ENCODE measurements around the gene OIP5. TPM values are rescaled to one million over a fixed set of nuclear protein-coding genes. Genes with fewer than 3 reads are reported as not detected.

The OIP5 gene
- total RNA-seq, 1 experiment from 2014 or later = 40.3 TPM

- peak overlapping the region; percentile 87 for H3K4me3 ChIP-seq (ENCODE audit: low read length)
- H3K79me2 ChIP-seq (ENCODE audit: low read length) = peaks cover 77% of the 10 kb centered on the region
- no peak for ATAC-seq
- H3K4me1 ChIP-seq (ENCODE audit: insufficient read depth, low read length) = peaks cover 11% of the 10 kb centered on the region; the same call in 1 of the 2 replicates
- POLR2A ChIA-PET (ENCODE audit: unreplicated experiment) = no interaction called here
- no peak for TF ChIP-seq EZH2 (IDR thresholded peaks at IDR 0.05; ENCODE audit: low read length, unreplicated experiment)
- no peak for TF ChIP-seq EZH2phosphoT487 (IDR thresholded peaks at IDR 0.05; ENCODE audit: borderline replicate concordance, low read length)
- no peak for TF ChIP-seq CTCF (conservative IDR thresholded peaks at IDR 0.05; ENCODE audit: low read depth, low read length)
- intact Hi-C loops (cut with micrococcal nuclease) = no loop called here
- no TSS peak for BruUV-seq (replicated peaks)
- H3K9me3 ChIP-seq (ENCODE audit: low read length) = no peaks in the 10 kb centered on the region
- no peaks in the 10 kb centered on the region for H4K20me1 ChIP-seq (ENCODE audit: low read length)
- peak overlapping the region; percentile 92 for H3K9ac ChIP-seq (ENCODE audit: low read length)
- H3K4me2 ChIP-seq (ENCODE audit: low read length) = peak overlapping the region; percentile 83
- no peaks in the 10 kb centered on the region for H3F3A ChIP-seq (ENCODE audit: low read length, unreplicated experiment)
- H3K9me2 ChIP-seq (replicated peaks; ENCODE audit: low read length) = no peaks in the 10 kb centered on the region
- no peaks in the 10 kb centered on the region for H3K27me3 ChIP-seq (ENCODE audit: low read length)
- H3K27ac ChIP-seq (ENCODE audit: low read length) = no peak overlapping the region
- DNase-seq = peak; percentile 4
- H2AFZ ChIP-seq (ENCODE audit: low read length) = peak overlapping the region; percentile 80; the same call in 1 of the 2 replicates
- CTCF ChIA-PET = no interaction called here
- peaks cover 15% of the 10 kb centered on the region for H3K36me3 ChIP-seq (ENCODE audit: low read depth, low read length)
Measured at GRCh38 chr15:41334293-41335120, 2.1 kb upstream of the OIP5 start.

GRCh38 chr15:41333026-41333562, 703 bp upstream of the OIP5 start:
- H2AFZ ChIP-seq (ENCODE audit: low read length) = peak overlapping the region; percentile 80
- peak overlapping the region; percentile 83 for H3K4me2 ChIP-seq (ENCODE audit: low read length)
- H4K20me1 ChIP-seq (ENCODE audit: low read length) = no peaks in the 10 kb centered on the region
- BruUV-seq (replicated peaks) = TSS peak; percentile 89
- peak overlapping the region; percentile 57 for H3K27ac ChIP-seq (ENCODE audit: low read length)
- intact Hi-C loops (cut with micrococcal nuclease) = loop anchor here (2.0 kb wide), 1 partner anchor 48 kb away; no protein-coding TSS in a partner anchor
- ChIA-PET CTCF (no interaction called here), POLR2A (ENCODE audit: unreplicated experiment) (interaction anchor here (0.6 kb wide), 2 partner anchors 217 to 383 kb away, joined by 4 to 6 read pairs; partner anchors contain the start of gene INO80)
- no peaks in the 10 kb centered on the region for H3K9me2 ChIP-seq (replicated peaks; ENCODE audit: low read length)
- ATAC-seq = peak; percentile 16
- TF ChIP-seq CTCF (conservative IDR thresholded peaks at IDR 0.05; ENCODE audit: low read depth, low read length) = no peak
- TF ChIP-seq EZH2phosphoT487 (IDR thresholded peaks at IDR 0.05; ENCODE audit: borderline replicate concordance, low read length) = no peak
- TF ChIP-seq EZH2 (IDR thresholded peaks at IDR 0.05; ENCODE audit: low read length, unreplicated experiment) = no peak
- H3K4me1 ChIP-seq (ENCODE audit: insufficient read depth, low read length) = peaks cover 11% of the 10 kb centered on the region; the same call in 1 of the 2 replicates
- H3K36me3 ChIP-seq (ENCODE audit: low read depth, low read length) = peaks cover 6% of the 10 kb centered on the region; the same call in 1 of the 2 replicates
- peak overlapping the region; percentile 87 for H3K4me3 ChIP-seq (ENCODE audit: low read length)
- H3F3A ChIP-seq (ENCODE audit: low read length, unreplicated experiment) = no peaks in the 10 kb centered on the region
- peaks cover 62% of the 10 kb centered on the region for H3K79me2 ChIP-seq (ENCODE audit: low read length)
- no peak for DNase-seq
- no peaks in the 10 kb centered on the region for H3K9me3 ChIP-seq (ENCODE audit: low read length)
- peak overlapping the region; percentile 92 for H3K9ac ChIP-seq (ENCODE audit: low read length)
- H3K27me3 ChIP-seq (ENCODE audit: low read length) = no peaks in the 10 kb centered on the region

All from PC-3 (cell line).